ENCODE data around the gene NKD2. TPM values are rescaled to one million over a fixed set of nuclear protein-coding genes. Genes with fewer than 3 reads are reported as not detected.

The NKD2 gene
- total RNA-seq, 5 donors from 2014 or later (not counting 1 experiment from before 2014, with no cell fraction given) = 0.18 to 0.23 TPM; not detected in 3

DNA sequence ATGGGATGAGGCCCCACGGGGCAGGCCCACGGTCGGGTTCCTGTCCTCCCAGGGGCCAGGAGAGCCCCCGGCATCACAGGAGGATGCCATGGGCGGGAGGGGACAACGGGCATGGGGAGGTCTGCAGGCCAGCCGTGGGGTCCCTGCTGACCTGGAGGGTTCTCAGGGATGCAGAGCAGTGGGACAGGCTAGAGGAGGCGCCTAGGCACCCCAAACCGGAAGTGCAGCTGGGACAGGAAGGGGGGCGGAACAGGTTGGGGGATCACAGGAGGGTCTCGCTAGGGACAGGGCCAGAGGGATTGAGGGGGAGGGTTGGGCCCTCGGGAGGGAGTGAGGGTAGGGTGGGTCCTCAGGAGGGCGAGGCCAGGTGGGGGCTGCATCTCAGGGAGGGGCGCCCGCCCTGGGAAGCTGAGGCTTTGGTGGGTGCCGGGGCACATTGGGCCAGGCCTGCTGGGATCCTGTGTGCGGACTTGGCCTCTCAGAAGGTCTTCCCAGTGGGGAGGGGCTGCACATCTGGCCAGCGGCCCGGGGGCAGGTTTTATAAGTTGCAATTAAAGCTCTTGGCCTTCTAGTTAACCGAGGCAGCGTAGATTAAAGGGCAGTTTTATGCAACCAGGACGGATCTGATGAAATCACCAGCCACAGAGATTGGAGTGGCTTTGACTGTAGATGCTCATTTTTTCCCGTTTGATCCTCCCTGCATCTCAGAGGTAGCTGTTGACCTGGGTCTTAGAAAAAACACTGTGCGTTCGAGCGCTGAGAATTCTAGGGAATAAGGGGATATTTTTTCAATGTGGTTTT lies 20.1 kb downstream of the NKD2 start:
- H3K4me3 ChIP-seq (ENCODE audit: control insufficient read depth in 1 of 2, extremely low read depth in 1 of 2, low read length in 1 of 2) = no peak overlapping the region
- no peaks in the 10 kb centered on the region for H3K36me3 ChIP-seq (ENCODE audit: control insufficient read depth in 2 of 2, extremely low read depth in 1 of 2, insufficient read depth in 1 of 2, low read length in 1 of 2)
- Mint-ChIP-seq H3K9me3 (no peaks in the 10 kb centered on the region), H3K27ac (no peak overlapping the region), H3K4me3 (no peak overlapping the region), H3K36me3 (no peaks in the 10 kb centered on the region), H3K27me3 (peaks cover 0 to 10% of the 10 kb centered on the region in 2 donors), H3K4me1 (no peaks in the 10 kb centered on the region)
- H3K27ac ChIP-seq (ENCODE audit: low read length) = no peak overlapping the region
- ATAC-seq (replicated peaks in 1 of 4) (no peak), DNase-seq (no peak)
- H3K9me3 ChIP-seq = no peaks in the 10 kb centered on the region
- ChIA-PET CTCF (no interaction called here), POLR2A (no interaction called here)
- no peaks in the 10 kb centered on the region for H3K4me1 ChIP-seq (ENCODE audit: control insufficient read depth in 1 of 2, extremely low read depth in 1 of 2, insufficient read depth in 2 of 2, low read length in 2 of 2)
- peaks cover 0 to 62% of the 10 kb centered on the region in 2 experiments for H3K27me3 ChIP-seq (replicated peaks in 1 of 2; ENCODE audit: control insufficient read depth in 2 of 2, extremely low read depth in 1 of 2, insufficient read depth in 2 of 2, low read length in 1 of 2)
- WGBS (ENCODE audit: insufficient coverage) = 79% methylated on average over 24 of the region's 26 CpGs

DNA sequence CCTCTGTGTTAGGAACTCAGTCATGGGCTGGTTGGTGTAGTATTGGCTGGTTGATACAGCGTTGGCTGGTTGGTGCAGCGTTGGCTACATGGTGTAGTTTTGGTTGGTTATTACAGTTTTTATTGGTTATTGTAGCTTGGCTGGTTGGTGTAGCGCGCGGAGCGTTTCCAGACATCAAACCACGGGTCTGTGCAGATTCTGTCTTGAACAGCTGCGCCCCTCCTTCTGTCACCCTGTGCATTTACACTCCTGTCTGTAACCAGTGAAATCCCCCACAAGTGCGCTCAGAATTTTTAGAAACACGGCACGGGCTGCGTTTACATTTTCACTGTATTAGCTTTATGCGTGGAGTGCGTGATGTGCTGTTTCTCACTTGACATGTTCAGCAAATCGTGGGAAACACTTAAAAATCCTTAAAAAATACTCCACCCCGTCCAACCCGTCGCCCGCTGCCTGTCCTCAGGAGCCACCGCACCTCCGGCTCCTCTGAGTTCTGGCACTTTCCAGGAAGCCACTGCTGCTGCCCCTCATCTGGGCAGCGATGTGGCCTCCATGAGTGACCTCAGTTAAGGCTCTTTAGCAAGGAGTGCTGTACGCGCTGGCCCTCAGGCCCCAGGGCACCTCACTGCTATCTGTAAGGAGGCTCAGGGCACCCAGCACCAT lies 20.8 kb downstream of the NKD2 start:
- Histone ChIP-seq H3K27ac (ENCODE audit: low read length) (no peak overlapping the region), H3K4me1 (ENCODE audit: control insufficient read depth in 1 of 2, extremely low read depth in 1 of 2, insufficient read depth in 2 of 2, low read length in 2 of 2) (no peaks in the 10 kb centered on the region), H3K9me3 (no peaks in the 10 kb centered on the region), H3K4me3 (ENCODE audit: control insufficient read depth in 1 of 2, extremely low read depth in 1 of 2, low read length in 1 of 2) (no peak overlapping the region), H3K27me3 (replicated peaks in 1 of 2; ENCODE audit: control insufficient read depth in 2 of 2, extremely low read depth in 1 of 2, insufficient read depth in 2 of 2, low read length in 1 of 2) (peaks cover 0 to 66% of the 10 kb centered on the region in 2 experiments), H3K36me3 (ENCODE audit: control insufficient read depth in 2 of 2, extremely low read depth in 1 of 2, insufficient read depth in 1 of 2, low read length in 1 of 2) (no peaks in the 10 kb centered on the region)
- Mint-ChIP-seq H3K36me3 (no peaks in the 10 kb centered on the region), H3K27me3 (peaks cover 0 to 12% of the 10 kb centered on the region in 2 donors), H3K4me1 (no peaks in the 10 kb centered on the region), H3K4me3 (no peak overlapping the region), H3K9me3 (no peaks in the 10 kb centered on the region), H3K27ac (no peak overlapping the region)
- no peak for ATAC-seq (replicated peaks in 1 of 4)
- no peak for DNase-seq
- ChIA-PET CTCF (no interaction called here), POLR2A (no interaction called here)
- 86% methylated on average over 20 of the region's 24 CpGs for WGBS (ENCODE audit: insufficient coverage)

DNA sequence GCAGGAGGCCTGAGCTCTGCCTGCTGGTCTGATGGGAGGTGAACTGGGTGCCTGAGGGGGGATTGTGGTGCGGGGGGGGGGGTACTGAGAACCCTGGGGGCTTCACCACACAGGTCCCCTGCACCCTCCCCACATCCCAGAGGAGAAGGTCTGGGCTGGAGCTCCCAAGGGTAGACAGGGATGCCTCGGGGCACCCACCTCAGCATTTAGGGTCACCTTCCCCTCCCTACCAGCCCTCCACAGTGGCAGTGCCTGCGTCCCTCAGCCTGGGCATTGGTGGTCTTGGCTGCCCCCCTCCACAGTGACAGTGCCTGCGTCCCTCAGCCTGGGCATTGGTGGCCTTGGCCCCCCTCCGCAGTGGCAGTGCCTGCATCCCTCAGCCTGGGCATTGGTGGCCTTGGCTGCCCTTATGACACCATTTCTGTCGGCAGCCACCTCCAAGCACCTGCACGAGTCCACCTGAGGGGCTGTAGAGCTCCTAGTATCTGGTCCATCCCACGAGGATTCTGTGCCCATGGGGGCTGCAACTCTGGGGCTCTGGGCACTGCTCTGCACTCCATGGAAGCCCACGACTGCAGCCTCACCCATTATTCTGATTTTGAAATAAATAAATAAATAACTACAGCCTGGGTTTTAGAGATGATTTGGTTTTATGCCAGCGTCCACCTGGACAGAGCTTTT lies 21.5 kb downstream of the NKD2 start:
- H3K4me1 Mint-ChIP-seq = no peaks in the 10 kb centered on the region
- ATAC-seq (replicated peaks in 1 of 4) (no peak), DNase-seq (no peak)
- H3K4me3 Mint-ChIP-seq = no peak overlapping the region
- no peaks in the 10 kb centered on the region for H3K36me3 Mint-ChIP-seq
- H3K9me3 Mint-ChIP-seq = no peaks in the 10 kb centered on the region
- Histone ChIP-seq H3K9me3 (no peaks in the 10 kb centered on the region), H3K4me3 (ENCODE audit: control insufficient read depth in 1 of 2, extremely low read depth in 1 of 2, low read length in 1 of 2) (no peak overlapping the region), H3K27me3 (replicated peaks in 1 of 2; ENCODE audit: control insufficient read depth in 2 of 2, extremely low read depth in 1 of 2, insufficient read depth in 2 of 2, low read length in 1 of 2) (peaks cover 0 to 66% of the 10 kb centered on the region in 2 experiments), H3K4me1 (ENCODE audit: control insufficient read depth in 1 of 2, extremely low read depth in 1 of 2, insufficient read depth in 2 of 2, low read length in 2 of 2) (no peaks in the 10 kb centered on the region), H3K36me3 (ENCODE audit: control insufficient read depth in 2 of 2, extremely low read depth in 1 of 2, insufficient read depth in 1 of 2, low read length in 1 of 2) (no peaks in the 10 kb centered on the region), H3K27ac (ENCODE audit: low read length) (no peak overlapping the region)
- POLR2A ChIA-PET = no interaction called here
- CTCF ChIA-PET = no interaction called here
- H3K27ac Mint-ChIP-seq = no peak overlapping the region
- 74% methylated on average over 5 of the region's 10 CpGs for WGBS (ENCODE audit: insufficient coverage)
- H3K27me3 Mint-ChIP-seq = peaks cover 3 to 14% of the 10 kb centered on the region in 2 donors

DNA sequence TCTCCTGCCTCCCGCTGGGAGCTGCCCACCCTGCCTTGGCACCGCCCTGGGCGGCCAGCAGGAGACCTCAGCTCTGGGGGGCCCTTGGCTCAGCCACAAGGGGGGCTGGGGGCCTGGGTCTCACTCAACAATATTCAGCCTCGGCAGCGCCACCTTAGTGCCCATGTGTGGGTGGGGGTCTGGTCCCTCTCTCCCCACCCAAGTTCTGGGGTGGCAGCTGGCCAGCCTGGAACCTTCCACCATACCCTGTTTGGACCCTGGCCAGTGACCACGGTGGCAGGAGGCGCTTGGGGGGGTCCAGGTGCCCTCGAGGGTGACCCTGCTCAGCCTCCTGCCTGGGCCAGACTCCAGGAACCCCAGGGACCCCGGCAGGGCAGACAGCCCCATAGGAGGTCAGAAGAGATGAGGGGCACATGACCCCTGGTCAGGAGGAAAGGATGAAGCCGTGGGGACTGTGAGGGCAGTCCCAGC lies 22.2 kb downstream of the NKD2 start:
- no peak overlapping the region for H3K4me3 Mint-ChIP-seq
- Histone ChIP-seq H3K27me3 (replicated peaks in 1 of 2; ENCODE audit: control insufficient read depth in 2 of 2, extremely low read depth in 1 of 2, insufficient read depth in 2 of 2, low read length in 1 of 2) (peaks cover 0 to 66% of the 10 kb centered on the region in 2 experiments), H3K27ac (ENCODE audit: low read length) (no peak overlapping the region), H3K36me3 (ENCODE audit: control insufficient read depth in 2 of 2, extremely low read depth in 1 of 2, insufficient read depth in 1 of 2, low read length in 1 of 2) (no peaks in the 10 kb centered on the region), H3K9me3 (no peaks in the 10 kb centered on the region), H3K4me1 (ENCODE audit: control insufficient read depth in 1 of 2, extremely low read depth in 1 of 2, insufficient read depth in 2 of 2, low read length in 2 of 2) (no peaks in the 10 kb centered on the region), H3K4me3 (ENCODE audit: control insufficient read depth in 1 of 2, extremely low read depth in 1 of 2, low read length in 1 of 2) (no peak overlapping the region)
- no peaks in the 10 kb centered on the region for H3K36me3 Mint-ChIP-seq
- DNase-seq = no peak
- POLR2A ChIA-PET = no interaction called here
- H3K27ac Mint-ChIP-seq = no peak overlapping the region
- no peak for ATAC-seq (replicated peaks in 1 of 4)
- no peaks in the 10 kb centered on the region for H3K4me1 Mint-ChIP-seq
- H3K27me3 Mint-ChIP-seq = peaks cover 5 to 16% of the 10 kb centered on the region in 2 donors
- WGBS (ENCODE audit: insufficient coverage) = 69% methylated on average over 5 of the region's 10 CpGs
- no peaks in the 10 kb centered on the region for H3K9me3 Mint-ChIP-seq
- CTCF ChIA-PET = no interaction called here

DNA sequence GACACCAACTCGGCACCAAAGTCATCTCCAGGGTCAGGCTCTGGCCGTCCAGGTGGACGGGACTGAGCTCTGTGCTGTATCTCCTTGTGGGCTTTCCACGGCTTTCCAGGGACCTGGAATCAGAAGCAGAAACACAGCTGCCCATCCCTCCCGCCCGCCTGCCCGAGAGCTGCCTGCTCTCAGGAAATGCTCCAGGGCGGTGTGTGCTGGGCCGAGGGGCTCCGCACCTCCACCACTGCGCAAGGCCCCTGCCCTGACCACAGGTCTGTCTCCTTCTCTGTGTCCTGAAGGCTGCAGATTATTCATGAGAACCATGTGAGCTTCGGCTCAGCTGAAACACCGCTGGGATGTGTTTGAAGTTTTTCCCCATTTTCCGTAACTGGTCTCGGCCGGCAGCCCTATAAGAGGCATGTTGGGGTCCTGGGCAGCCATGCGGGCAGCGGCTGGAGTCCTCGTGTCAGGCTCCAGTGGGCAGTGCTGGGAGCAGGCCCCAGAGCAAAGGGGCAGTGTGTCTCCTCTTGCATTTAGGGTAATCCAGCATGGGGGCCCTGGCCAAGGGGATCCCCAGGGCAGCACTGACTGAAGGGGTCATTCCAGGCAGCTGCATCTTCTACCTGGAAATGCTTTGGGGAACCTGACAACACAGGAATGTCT lies 22.8 kb downstream of the NKD2 start:
- Mint-ChIP-seq H3K27me3 (peaks cover 5 to 16% of the 10 kb centered on the region in 2 donors), H3K9me3 (no peaks in the 10 kb centered on the region), H3K4me3 (no peak overlapping the region), H3K4me1 (no peaks in the 10 kb centered on the region), H3K27ac (no peak overlapping the region), H3K36me3 (no peaks in the 10 kb centered on the region)
- Histone ChIP-seq H3K27ac (ENCODE audit: low read length) (no peak overlapping the region), H3K27me3 (replicated peaks in 1 of 2; ENCODE audit: control insufficient read depth in 2 of 2, extremely low read depth in 1 of 2, insufficient read depth in 2 of 2, low read length in 1 of 2) (peaks cover 0 to 70% of the 10 kb centered on the region in 2 experiments), H3K36me3 (ENCODE audit: control insufficient read depth in 2 of 2, extremely low read depth in 1 of 2, insufficient read depth in 1 of 2, low read length in 1 of 2) (no peaks in the 10 kb centered on the region), H3K9me3 (no peaks in the 10 kb centered on the region), H3K4me3 (ENCODE audit: control insufficient read depth in 1 of 2, extremely low read depth in 1 of 2, low read length in 1 of 2) (no peak overlapping the region), H3K4me1 (ENCODE audit: control insufficient read depth in 1 of 2, extremely low read depth in 1 of 2, insufficient read depth in 2 of 2, low read length in 2 of 2) (no peaks in the 10 kb centered on the region)
- WGBS (ENCODE audit: insufficient coverage) = 84% methylated on average over 16 of the region's 19 CpGs
- ChIA-PET CTCF (no interaction called here), POLR2A (no interaction called here)
- no peak for DNase-seq
- ATAC-seq (replicated peaks in 1 of 4) = no peak

DNA sequence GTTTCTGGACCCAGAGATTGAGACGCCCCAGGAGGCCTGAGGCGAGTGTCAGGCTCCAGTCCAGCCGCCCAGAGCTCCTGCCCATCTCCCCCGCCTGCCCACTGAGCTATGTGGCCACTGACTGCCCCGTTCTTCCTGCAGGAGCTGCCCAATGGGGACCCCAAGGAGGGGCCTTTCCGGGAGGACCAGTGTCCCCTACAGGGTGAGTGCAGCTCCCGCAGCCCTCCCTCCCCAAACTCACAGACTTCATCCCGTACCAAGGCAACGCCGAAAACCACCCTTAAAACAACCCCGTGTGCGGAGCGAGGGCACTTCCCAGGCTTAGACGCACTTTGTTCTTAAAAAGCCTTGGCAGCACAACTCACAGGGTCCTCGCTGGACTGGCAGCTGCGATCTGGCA lies 23.4 kb downstream of the NKD2 start:
- ATAC-seq (replicated peaks in 1 of 4) (no peak), DNase-seq (no peak)
- H3K27ac Mint-ChIP-seq = no peak overlapping the region
- H3K27me3 Mint-ChIP-seq = peaks cover 5 to 19% of the 10 kb centered on the region in 2 donors
- Histone ChIP-seq H3K27me3 (replicated peaks in 1 of 2; ENCODE audit: control insufficient read depth in 2 of 2, extremely low read depth in 1 of 2, insufficient read depth in 2 of 2, low read length in 1 of 2) (peaks cover 0 to 70% of the 10 kb centered on the region in 2 experiments), H3K36me3 (ENCODE audit: control insufficient read depth in 2 of 2, extremely low read depth in 1 of 2, insufficient read depth in 1 of 2, low read length in 1 of 2) (no peaks in the 10 kb centered on the region), H3K4me1 (ENCODE audit: control insufficient read depth in 1 of 2, extremely low read depth in 1 of 2, insufficient read depth in 2 of 2, low read length in 2 of 2) (no peaks in the 10 kb centered on the region), H3K4me3 (ENCODE audit: control insufficient read depth in 1 of 2, extremely low read depth in 1 of 2, low read length in 1 of 2) (no peak overlapping the region), H3K9me3 (no peaks in the 10 kb centered on the region), H3K27ac (ENCODE audit: low read length) (no peak overlapping the region)
- H3K4me3 Mint-ChIP-seq = no peak overlapping the region
- H3K36me3 Mint-ChIP-seq = no peaks in the 10 kb centered on the region
- ChIA-PET CTCF (no interaction called here), POLR2A (no interaction called here)
- no peaks in the 10 kb centered on the region for H3K4me1 Mint-ChIP-seq
- 73% methylated on average over 8 of the region's 16 CpGs for WGBS (ENCODE audit: insufficient coverage)
- no peaks in the 10 kb centered on the region for H3K9me3 Mint-ChIP-seq

All from T-cell (primary cell).